Duodenal mucosa (tissue), 2 donors: ENCODE measurements around the gene GGT7.
"Not testable (repeated sequence)": the region's sequence is repeated elsewhere in the genome, so short reads cannot be mapped to it uniquely, and the experiment has no call there.

Experiments
- H3K27ac ChIP-seq: one replicate; pipeline ENCODE4 v1.7.0; 2013; ENCODE audit warnings: low read depth, low read length
- H3K27me3 ChIP-seq, 2 donors: one replicate each; pipeline ENCODE4 v1.7.0; 2013; ENCODE audit warnings: low read length in 2 of 2, control low read depth in 1 of 2; ENCODE audit not compliant: insufficient read depth in 2 of 2, control insufficient read depth in 1 of 2
- H3K36me3 ChIP-seq, 2 donors: one replicate each; pipeline ENCODE4 v1.7.0; 2013; ENCODE audit warnings: low read length in 2 of 2, control low read depth in 1 of 2; ENCODE audit not compliant: insufficient read depth in 2 of 2, control insufficient read depth in 1 of 2
- H3K4me1 ChIP-seq, 2 donors: one replicate each; pipeline ENCODE4 v1.7.0; 2013; ENCODE audit warnings: low read length in 2 of 2, control low read depth in 1 of 2; ENCODE audit not compliant: insufficient read depth in 2 of 2, control insufficient read depth in 1 of 2
- H3K4me3 ChIP-seq, 2 donors: one replicate each; pipeline ENCODE4 v1.7.0; 2013; ENCODE audit warnings: low read length in 2 of 2, low read depth in 1 of 2
- H3K9ac ChIP-seq, 2 donors: one replicate each; pipeline ENCODE4 v1.7.0; 2013; ENCODE audit warnings: low read length in 2 of 2, low read depth in 1 of 2
- H3K9me3 ChIP-seq, 2 donors: one replicate each; pipeline ENCODE4 v1.7.0; 2013; ENCODE audit warnings: low read length in 2 of 2, control low read depth in 1 of 2; ENCODE audit not compliant: control insufficient read depth in 1 of 2

The GGT7 gene

DNA sequence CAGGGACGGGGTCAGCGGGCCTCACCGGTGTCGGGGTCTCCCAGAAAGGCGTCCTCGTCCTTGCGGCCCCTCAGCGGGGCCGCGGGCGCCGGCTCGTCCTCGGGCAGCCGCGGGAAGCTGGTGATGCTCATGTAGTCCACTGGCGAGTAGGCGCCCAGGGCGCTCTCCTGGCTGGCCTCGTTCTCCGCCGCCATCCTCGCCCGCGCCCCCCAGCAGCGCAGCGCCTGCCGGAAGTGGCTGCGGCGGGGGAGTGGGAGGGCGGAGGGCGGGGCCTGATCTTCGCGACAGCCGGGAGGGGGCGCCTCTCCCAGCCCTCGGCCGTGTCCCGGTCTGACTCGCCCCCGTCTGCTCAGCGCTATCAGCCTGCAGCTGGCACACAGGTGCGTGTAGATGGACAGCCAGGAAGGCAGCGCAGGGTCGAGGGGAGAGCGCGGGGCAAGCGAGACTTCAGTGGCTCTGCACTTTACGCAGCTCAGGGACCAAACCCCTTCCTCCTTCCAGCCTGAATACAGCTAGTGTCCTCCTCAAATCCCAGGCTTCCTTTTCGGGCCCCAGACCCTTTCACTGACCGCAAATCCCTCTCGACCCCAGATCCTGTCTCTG lies at the start of gene GGT7:
GGT7 (minus strand) TSS at position 235 of the 603 bp plus-strand sequence; CDS start at position 194, 41 bp downstream.
- Histone ChIP-seq H3K27me3 (no peaks in the 10 kb centered on the region), H3K36me3 (no peaks in the 10 kb centered on the region), H3K4me3 (peak within 1 kb of the TSS; percentile 82 to 84), H3K4me1 (peaks cover 37 to 42% of the 10 kb centered on the region in 2 donors), H3K9me3 (no peaks in the 10 kb centered on the region), H3K9ac (peak within 1 kb of the TSS; percentile 66 to 91), H3K27ac (no peak within 1 kb of the TSS)

DNA sequence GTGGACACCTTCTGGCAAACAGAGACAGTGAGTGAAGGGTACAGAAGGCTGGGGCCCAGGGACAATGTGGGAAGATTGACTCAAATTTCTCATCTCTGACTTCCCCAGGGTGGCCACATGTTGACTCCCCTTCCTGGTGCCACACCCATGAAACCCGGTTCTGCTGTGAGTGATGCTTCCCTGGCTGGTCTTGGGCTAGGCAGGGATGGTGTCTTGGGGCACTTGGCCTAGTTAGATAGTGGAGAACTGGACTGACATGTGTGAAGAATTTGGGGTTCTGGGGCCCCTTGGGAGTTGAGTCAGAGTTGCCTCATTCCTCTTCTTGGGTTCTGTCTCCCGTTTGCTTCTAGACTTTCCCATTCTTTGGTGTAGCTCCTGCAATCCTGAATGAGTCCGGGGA lies 48.8 kb upstream of the GGT7 start:
- no peak overlapping the region for H3K27ac ChIP-seq
- H3K4me1 ChIP-seq, result peaks cover 18 to 22% of the 10 kb centered on the region in 2 donors
- H3K36me3 ChIP-seq, result peaks cover 53 to 83% of the 10 kb centered on the region in 2 donors
- H3K9me3 ChIP-seq, result peaks cover 0 to 2% of the 10 kb centered on the region in 2 donors
- H3K9ac ChIP-seq, result no peak overlapping the region
- H3K27me3 ChIP-seq, result no peaks in the 10 kb centered on the region
- H3K4me3 ChIP-seq, result no peak overlapping the region

- H3K27me3 ChIP-seq, result no peaks in the 10 kb centered on the region
- H3K36me3 ChIP-seq, result peaks cover 39 to 70% of the 10 kb centered on the region in 2 donors
- peaks cover 0 to 2% of the 10 kb centered on the region in 2 donors for H3K9me3 ChIP-seq
- H3K9ac ChIP-seq, result no peak overlapping the region
- no peak overlapping the region for H3K4me3 ChIP-seq
- H3K27ac ChIP-seq, result no peak overlapping the region
- H3K4me1 ChIP-seq, result peaks cover 29 to 35% of the 10 kb centered on the region in 2 donors
Observed at GRCh38 chr20:34920055-34920454, 47.4 kb upstream of the GGT7 start.

GRCh38 chr20:34916774-34917354 lies 44.2 kb upstream of the GGT7 start:
- H3K9ac ChIP-seq, result peak overlapping the region in 1 of 2 donors; percentile 4
- no peak overlapping the region for H3K4me3 ChIP-seq
- H3K27ac ChIP-seq, result peak overlapping the region; percentile 55
- no peaks in the 10 kb centered on the region for H3K27me3 ChIP-seq
- H3K9me3 ChIP-seq, result no peaks in the 10 kb centered on the region
- H3K36me3 ChIP-seq, result peaks cover 29 to 60% of the 10 kb centered on the region in 2 donors
- H3K4me1 ChIP-seq, result peaks cover 48 to 58% of the 10 kb centered on the region in 2 donors

DNA sequence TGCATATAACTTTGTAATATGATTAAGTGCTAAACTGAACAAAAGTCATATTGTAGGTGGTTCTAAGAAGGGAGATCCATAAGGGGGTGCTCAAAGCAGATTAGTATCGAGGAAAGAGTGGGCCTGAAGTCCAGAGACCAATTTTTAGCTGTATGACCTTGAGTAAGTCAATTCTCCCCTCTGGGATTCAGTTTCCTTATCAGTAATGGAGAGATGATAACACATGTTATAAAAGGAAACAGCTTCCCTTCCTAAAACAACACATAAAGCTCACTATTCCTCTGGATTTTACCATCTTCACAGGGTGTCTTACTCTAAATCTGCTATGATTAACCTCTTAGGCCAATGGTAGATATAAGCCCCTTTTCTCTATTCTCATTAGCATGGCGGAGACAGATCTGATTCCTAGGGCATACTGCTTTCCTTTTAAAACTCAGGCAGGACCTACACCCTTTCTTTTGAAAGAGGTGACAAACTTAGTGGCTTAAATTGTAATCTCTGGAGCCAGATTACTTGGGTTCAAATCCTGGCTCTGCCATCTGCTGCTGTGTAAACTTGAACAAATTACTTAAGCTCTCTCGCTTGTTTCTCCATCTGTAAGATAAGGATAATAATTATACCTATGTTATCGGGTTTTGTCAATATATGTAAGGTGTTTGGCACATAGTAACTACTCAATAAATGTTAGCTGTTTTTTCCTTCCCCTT lies 43.2 kb upstream of the GGT7 start:
- Histone ChIP-seq H3K36me3 (peaks cover 19 to 51% of the 10 kb centered on the region in 2 donors), H3K27ac (peak overlapping the region; percentile 5), H3K9ac (no peak overlapping the region), H3K4me1 (peaks cover 48 to 58% of the 10 kb centered on the region in 2 donors), H3K4me3 (no peak overlapping the region), H3K9me3 (no peaks in the 10 kb centered on the region), H3K27me3 (no peaks in the 10 kb centered on the region)

DNA sequence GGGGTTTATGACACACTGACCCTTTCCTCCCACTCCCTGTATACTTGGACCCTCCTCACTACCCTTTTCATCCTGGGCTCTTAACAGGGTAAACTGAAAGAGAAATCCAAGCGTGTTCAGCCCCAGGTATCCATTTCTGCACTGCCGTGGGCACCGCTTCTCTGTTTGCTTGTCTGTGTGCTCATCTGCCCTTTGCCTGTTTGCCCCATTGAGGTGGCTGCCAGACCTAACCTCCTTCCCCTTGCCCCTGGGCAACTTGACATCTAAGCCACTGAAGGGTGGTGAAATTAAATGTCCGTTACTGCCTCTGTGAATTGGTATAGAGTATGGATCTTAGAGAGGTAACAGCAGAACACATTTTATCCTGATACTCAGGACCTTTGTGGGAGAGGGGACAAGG lies 42.5 kb upstream of the GGT7 start:
- Histone ChIP-seq H3K9ac (peak overlapping the region in 1 of 2 donors; percentile 25), H3K27me3 (no peaks in the 10 kb centered on the region), H3K4me3 (no peak overlapping the region), H3K36me3 (peaks cover 11 to 45% of the 10 kb centered on the region in 2 donors), H3K27ac (no peak overlapping the region), H3K4me1 (peaks cover 48 to 58% of the 10 kb centered on the region in 2 donors), H3K9me3 (no peaks in the 10 kb centered on the region)

- Histone ChIP-seq H3K36me3 (peaks cover 4 to 14% of the 10 kb centered on the region in 2 donors), H3K9me3 (peaks cover 0 to 2% of the 10 kb centered on the region in 2 donors), H3K27me3 (no peaks in the 10 kb centered on the region), H3K27ac (peak overlapping the region; percentile 48), H3K4me3 (no peak overlapping the region), H3K9ac (peak overlapping the region; percentile 12 to 57), H3K4me1 (peaks cover 31 to 36% of the 10 kb centered on the region in 2 donors)
Observed at GRCh38 chr20:34907616-34908469, 35.2 kb upstream of the GGT7 start.

DNA sequence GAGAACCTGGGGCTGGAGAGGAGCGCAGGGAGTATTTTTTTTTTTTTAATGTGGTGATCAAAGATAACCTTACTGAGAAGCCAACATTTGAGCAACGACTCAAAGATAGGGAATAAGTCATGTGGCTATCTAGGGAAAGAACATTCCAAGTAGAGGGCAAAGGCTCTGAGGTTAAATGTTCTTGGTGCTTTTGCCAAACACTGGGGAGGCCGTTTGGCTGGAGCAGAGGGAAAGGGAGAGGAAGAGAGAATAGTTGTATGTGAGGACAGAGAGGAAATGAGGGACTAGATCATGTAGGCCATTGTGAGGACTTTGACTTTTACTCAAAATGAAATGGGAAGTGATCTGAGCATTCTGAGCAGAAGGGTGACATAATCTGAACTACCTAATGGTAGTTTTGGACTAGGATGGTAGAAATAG lies 31.6 kb upstream of the GGT7 start:
- no peak overlapping the region for H3K27ac ChIP-seq

DNA sequence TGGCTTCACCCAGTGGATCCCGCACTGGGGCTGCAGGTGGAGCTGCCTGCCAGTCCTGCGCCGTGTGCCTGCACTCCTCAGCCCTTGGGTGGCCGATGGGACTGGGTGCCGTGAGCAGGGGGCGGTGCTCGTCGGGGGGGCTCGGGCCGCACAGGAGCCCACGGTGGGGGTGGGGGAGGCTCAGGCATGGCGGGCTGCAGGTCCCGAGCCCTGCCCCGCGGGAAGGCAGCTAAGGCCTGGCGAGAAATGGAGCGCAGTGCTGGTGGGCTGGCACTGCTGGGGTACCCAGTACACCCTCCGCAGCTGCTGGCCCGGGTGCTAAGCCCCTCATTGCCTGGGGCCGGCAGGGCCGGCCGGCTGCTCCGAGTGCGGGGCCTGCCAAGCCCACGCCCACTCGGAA lies 26.1 kb upstream of the GGT7 start:
- H3K36me3 ChIP-seq, H3K27me3 ChIP-seq, H3K9me3 ChIP-seq, H3K9ac ChIP-seq, H3K4me3 ChIP-seq, H3K27ac ChIP-seq: not testable (repeated sequence)
- peaks cover 26 to 28% of the 10 kb centered on the region in 2 donors for H3K4me1 ChIP-seq

More for the DNA sequence above, 31.6 kb upstream of the GGT7 start:
- Histone ChIP-seq H3K9me3 (peaks cover 0 to 2% of the 10 kb centered on the region in 2 donors), H3K27me3 (no peaks in the 10 kb centered on the region), H3K4me3 (no peak overlapping the region), H3K36me3 (peaks cover 6 to 14% of the 10 kb centered on the region in 2 donors), H3K4me1 (peaks cover 31% of the 10 kb centered on the region in 2 donors), H3K9ac (no peak overlapping the region)
